ENCODE results near the gene ZNF549. TPM values are rescaled to one million over a fixed set of nuclear protein-coding genes. Genes with fewer than 3 reads are reported as not detected.

The ZNF549 gene
- total and polyA plus RNA-seq, 2 experiments from 2014 or later = 3.2 to 6.4 TPM

- Histone ChIP-seq H3K4me2 (no peak overlapping the region), H3K27ac (no peak overlapping the region), H2AFZ (no peak overlapping the region), H3K9me3 (ENCODE audit: low read depth) (peaks cover 77% of the 10 kb centered on the region), H3K9me2 (replicated peaks; ENCODE audit: insufficient read depth) (no peaks in the 10 kb centered on the region), H3K4me3 (no peak overlapping the region), H3K79me2 (no peaks in the 10 kb centered on the region), H3K36me3 (replicated peaks; ENCODE audit: insufficient read depth, low read depth) (peaks cover 33% of the 10 kb centered on the region), H4K20me1 (ENCODE audit: insufficient read depth, poor library complexity, severe bottlenecking) (no peaks in the 10 kb centered on the region), H3K4me1 (ENCODE audit: insufficient read depth) (no peaks in the 10 kb centered on the region), H3K27me3 (no peaks in the 10 kb centered on the region)
- DNase-seq (ENCODE audit: low spot score) = no peak
- TF ChIP-seq EZH2 (IDR thresholded peaks at IDR 0.05; ENCODE audit: borderline replicate concordance) = no peak
- TF ChIP-seq, protein P1, sequence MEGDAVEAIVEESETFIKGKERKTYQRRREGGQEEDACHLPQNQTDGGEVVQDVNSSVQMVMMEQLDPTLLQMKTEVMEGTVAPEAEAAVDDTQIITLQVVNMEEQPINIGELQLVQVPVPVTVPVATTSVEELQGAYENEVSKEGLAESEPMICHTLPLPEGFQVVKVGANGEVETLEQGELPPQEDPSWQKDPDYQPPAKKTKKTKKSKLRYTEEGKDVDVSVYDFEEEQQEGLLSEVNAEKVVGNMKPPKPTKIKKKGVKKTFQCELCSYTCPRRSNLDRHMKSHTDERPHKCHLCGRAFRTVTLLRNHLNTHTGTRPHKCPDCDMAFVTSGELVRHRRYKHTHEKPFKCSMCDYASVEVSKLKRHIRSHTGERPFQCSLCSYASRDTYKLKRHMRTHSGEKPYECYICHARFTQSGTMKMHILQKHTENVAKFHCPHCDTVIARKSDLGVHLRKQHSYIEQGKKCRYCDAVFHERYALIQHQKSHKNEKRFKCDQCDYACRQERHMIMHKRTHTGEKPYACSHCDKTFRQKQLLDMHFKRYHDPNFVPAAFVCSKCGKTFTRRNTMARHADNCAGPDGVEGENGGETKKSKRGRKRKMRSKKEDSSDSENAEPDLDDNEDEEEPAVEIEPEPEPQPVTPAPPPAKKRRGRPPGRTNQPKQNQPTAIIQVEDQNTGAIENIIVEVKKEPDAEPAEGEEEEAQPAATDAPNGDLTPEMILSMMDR (IDR thresholded peaks at IDR 0.05; ENCODE audit: poor library complexity) = no peak
- TF ChIP-seq EZH2phosphoT487 (IDR thresholded peaks at IDR 0.05; ENCODE audit: low read depth, severe bottlenecking, unreplicated experiment) = no peak
- WGBS (ENCODE audit: low lambda C conversion rate, missing lambda C conversion rate) = 98% methylated on average over 7 of the region's 7 CpGs
Measured at GRCh38 chr19:57537953-57538547, 10.9 kb downstream of the ZNF549 start.

- H3K4me3 ChIP-seq = no peak overlapping the region
- H3K79me2 ChIP-seq = no peaks in the 10 kb centered on the region
- no peak overlapping the region for H3K4me2 ChIP-seq
- 100% methylated on average over 1 of the region's 1 CpG for WGBS (ENCODE audit: low lambda C conversion rate, missing lambda C conversion rate)
- H2AFZ ChIP-seq = no peak overlapping the region
- H3K27ac ChIP-seq = no peak overlapping the region
- no peak for TF ChIP-seq EZH2 (IDR thresholded peaks at IDR 0.05; ENCODE audit: borderline replicate concordance)
- no peak for TF ChIP-seq EZH2phosphoT487 (IDR thresholded peaks at IDR 0.05; ENCODE audit: low read depth, severe bottlenecking, unreplicated experiment)
- TF ChIP-seq, protein P1 (IDR thresholded peaks at IDR 0.05; ENCODE audit: poor library complexity) = no peak
- H4K20me1 ChIP-seq (ENCODE audit: insufficient read depth, poor library complexity, severe bottlenecking) = no peaks in the 10 kb centered on the region
- DNase-seq (ENCODE audit: low spot score) = no peak
- H3K4me1 ChIP-seq (ENCODE audit: insufficient read depth) = no peaks in the 10 kb centered on the region
- peaks cover 68% of the 10 kb centered on the region for H3K9me3 ChIP-seq (ENCODE audit: low read depth)
- peaks cover 21% of the 10 kb centered on the region for H3K36me3 ChIP-seq (replicated peaks; ENCODE audit: insufficient read depth, low read depth)
- no peaks in the 10 kb centered on the region for H3K27me3 ChIP-seq
- no peaks in the 10 kb centered on the region for H3K9me2 ChIP-seq (replicated peaks; ENCODE audit: insufficient read depth)
Measured at GRCh38 chr19:57546513-57546912, 19.4 kb downstream of the ZNF549 start.

DNA sequence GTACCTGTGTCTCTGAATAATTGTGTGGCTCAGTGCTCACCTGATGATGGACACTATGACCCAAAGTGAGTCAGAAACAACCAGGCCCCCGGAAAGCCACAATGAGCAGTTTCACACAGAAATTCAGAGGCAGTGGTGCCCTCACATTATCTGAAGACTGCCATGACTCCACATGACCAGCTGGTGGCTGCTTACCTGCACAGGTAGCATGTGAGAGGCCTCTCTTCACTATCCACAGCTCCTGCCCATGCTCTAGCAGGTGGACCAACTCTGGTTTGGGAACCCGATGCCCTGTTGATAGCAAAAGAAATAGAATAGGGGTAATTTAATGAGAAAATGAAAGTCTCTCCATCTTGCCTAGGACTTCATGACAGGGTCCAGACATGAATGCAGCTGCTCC, 25.3 kb downstream of the ZNF549 start:
- Histone ChIP-seq H3K9me3 (ENCODE audit: low read depth) (peaks cover 28% of the 10 kb centered on the region), H3K36me3 (replicated peaks; ENCODE audit: insufficient read depth, low read depth) (peaks cover 20% of the 10 kb centered on the region), H3K9me2 (replicated peaks; ENCODE audit: insufficient read depth) (no peaks in the 10 kb centered on the region), H3K4me1 (ENCODE audit: insufficient read depth) (no peaks in the 10 kb centered on the region), H2AFZ (no peak overlapping the region), H4K20me1 (ENCODE audit: insufficient read depth, poor library complexity, severe bottlenecking) (no peaks in the 10 kb centered on the region), H3K4me3 (no peak overlapping the region), H3K79me2 (peaks cover 9% of the 10 kb centered on the region), H3K27me3 (no peaks in the 10 kb centered on the region), H3K4me2 (no peak overlapping the region), H3K27ac (no peak overlapping the region)
- TF ChIP-seq, protein P1 (IDR thresholded peaks at IDR 0.05; ENCODE audit: poor library complexity) = no peak
- TF ChIP-seq EZH2 (IDR thresholded peaks at IDR 0.05; ENCODE audit: borderline replicate concordance) = no peak
- TF ChIP-seq EZH2phosphoT487 (IDR thresholded peaks at IDR 0.05; ENCODE audit: low read depth, severe bottlenecking, unreplicated experiment) = no peak
- WGBS (ENCODE audit: low lambda C conversion rate, missing lambda C conversion rate) = 100% methylated on average over 2 of the region's 2 CpGs
- DNase-seq (ENCODE audit: low spot score) = no peak

Measured in hepatocyte (in vitro differentiated cells).